HEK293 (cell line): ENCODE data around the gene STYK1.

Experiments used
- AEBP2 ChIP-seq: fragments of 450-650 bp; formaldehyde crosslinking; IDR thresholded peaks from 2 replicates; pipeline ENCODE4 v1.5.1; 2016; ENCODE audit warnings: missing biosample characterization, missing genetic modification characterization, borderline replicate concordance
- ATF2 ChIP-seq: fragments of 450-650 bp; formaldehyde crosslinking; IDR thresholded peaks from 2 replicates; pipeline ENCODE4 v1.5.1; 2016; ENCODE audit warnings: missing biosample characterization, missing genetic modification characterization, low read depth
- BCL11B ChIP-seq: fragments of 450-650 bp; formaldehyde crosslinking; IDR thresholded peaks from 2 replicates; pipeline ENCODE4 v1.5.1; 2016; ENCODE audit warnings: low read depth, missing biosample characterization, missing genetic modification characterization
- BCL6B ChIP-seq: fragments of 450-650 bp; formaldehyde crosslinking; IDR thresholded peaks from 2 replicates; pipeline ENCODE4 v1.5.1; 2017; ENCODE audit warnings: missing biosample characterization, missing genetic modification characterization
- GLI4 ChIP-seq: fragments of 450-650 bp; formaldehyde crosslinking; IDR thresholded peaks from 2 replicates; pipeline ENCODE4 v1.5.1; 2016; ENCODE audit warnings: missing biosample characterization, missing genetic modification characterization
- HOXC10 ChIP-seq: sonication (generic); formaldehyde crosslinking; IDR thresholded peaks from 2 replicates; pipeline ENCODE4 v1.8.1; 2023; ENCODE audit warnings: mild to moderate bottlenecking, missing genetic modification reagents
- KLF1 ChIP-seq: fragments of 450-650 bp; formaldehyde crosslinking; IDR thresholded peaks from 2 replicates; pipeline ENCODE4 v1.5.1; 2016; ENCODE audit warnings: missing biosample characterization, missing genetic modification characterization
- SCRT2 ChIP-seq: fragments of 450-650 bp; formaldehyde crosslinking; IDR thresholded peaks from 2 replicates; pipeline ENCODE4 v1.5.1; 2016; ENCODE audit warnings: missing biosample characterization, missing genetic modification characterization
- SP3 ChIP-seq: fragments of 450-650 bp; formaldehyde crosslinking; IDR thresholded peaks from 2 replicates; pipeline ENCODE4 v1.5.1; 2016; ENCODE audit warnings: missing biosample characterization, missing genetic modification characterization
- ZBTB6 ChIP-seq: fragments of 450-650 bp; formaldehyde crosslinking; IDR thresholded peaks from 2 replicates; pipeline ENCODE4 v1.5.1; 2017; ENCODE audit warnings: missing biosample characterization, missing genetic modification characterization
- ZNF148 ChIP-seq: fragments of 450-650 bp; formaldehyde crosslinking; IDR thresholded peaks from 2 replicates; pipeline ENCODE4 v1.5.0; 2017; ENCODE audit warnings: missing biosample characterization, missing genetic modification characterization, borderline replicate concordance
- ZNF169 ChIP-seq: fragments of 450-650 bp; formaldehyde crosslinking; IDR thresholded peaks from 2 replicates; pipeline ENCODE4 v1.5.1; 2016; ENCODE audit warnings: missing biosample characterization, missing genetic modification characterization
- ZNF175 ChIP-seq: fragments of 450-650 bp; formaldehyde crosslinking; IDR thresholded peaks from 2 replicates; pipeline ENCODE4 v1.5.1; 2016; ENCODE audit warnings: missing biosample characterization, missing genetic modification characterization
- ZNF221 ChIP-seq: fragments of 450-650 bp; formaldehyde crosslinking; IDR thresholded peaks from 2 replicates; pipeline ENCODE4 v1.5.1; 2017; ENCODE audit warnings: missing biosample characterization, missing genetic modification characterization, borderline replicate concordance
- ZNF23 ChIP-seq: fragments of 450-650 bp; formaldehyde crosslinking; IDR thresholded peaks from 2 replicates; pipeline ENCODE4 v1.5.1; 2016; ENCODE audit warnings: missing biosample characterization, missing genetic modification characterization, borderline replicate concordance
- ZNF26 ChIP-seq: fragments of 450-650 bp; formaldehyde crosslinking; IDR thresholded peaks from 2 replicates; pipeline ENCODE4 v1.5.1; 2016; ENCODE audit warnings: missing biosample characterization, missing genetic modification characterization
- ZNF280C ChIP-seq: fragments of 450-650 bp; formaldehyde crosslinking; IDR thresholded peaks from 2 replicates; pipeline ENCODE4 v1.5.1; 2016; ENCODE audit warnings: missing biosample characterization, missing genetic modification characterization
- ZNF354C ChIP-seq: fragments of 450-650 bp; formaldehyde crosslinking; IDR thresholded peaks from 2 replicates; pipeline ENCODE4 v1.5.1; 2016; ENCODE audit warnings: missing biosample characterization, missing genetic modification characterization, low read depth, borderline replicate concordance
- ZNF416 ChIP-seq: fragments of 450-650 bp; formaldehyde crosslinking; IDR thresholded peaks from 2 replicates; pipeline ENCODE4 v1.5.1; 2016; ENCODE audit warnings: missing biosample characterization, missing genetic modification characterization
- ZNF513 ChIP-seq: fragments of 450-650 bp; IDR thresholded peaks from 2 replicates; pipeline ENCODE4 v1.5.1; 2018; ENCODE audit warnings: missing biosample characterization, missing genetic modification characterization
- ZNF521 ChIP-seq: fragments of 450-650 bp; formaldehyde crosslinking; IDR thresholded peaks from 2 replicates; pipeline ENCODE4 v1.5.1; 2017; ENCODE audit warnings: missing biosample characterization, mild to moderate bottlenecking, missing genetic modification characterization
- ZNF610 ChIP-seq: fragments of 450-650 bp; formaldehyde crosslinking; IDR thresholded peaks from 2 replicates; pipeline ENCODE4 v1.5.1; 2016; ENCODE audit warnings: missing biosample characterization, missing genetic modification characterization, borderline replicate concordance
- ZNF621 ChIP-seq: fragments of 450-650 bp; formaldehyde crosslinking; IDR thresholded peaks from 2 replicates; pipeline ENCODE4 v1.5.1; 2017; ENCODE audit warnings: missing biosample characterization, missing genetic modification characterization
- ZNF626 ChIP-seq: fragments of 450-650 bp; sonication (Bioruptor Pico); formaldehyde crosslinking; IDR thresholded peaks from 2 replicates; pipeline ENCODE4 v1.5.1; 2018; ENCODE audit warnings: missing biosample characterization, missing genetic modification characterization, inconsistent platforms
- ZNF785 ChIP-seq: fragments of 450-650 bp; formaldehyde crosslinking; IDR thresholded peaks from 2 replicates; pipeline ENCODE4 v1.5.1; 2016; ENCODE audit warnings: missing biosample characterization, missing genetic modification characterization
- ZNF791 ChIP-seq: fragments of 450-650 bp; formaldehyde crosslinking; IDR thresholded peaks from 2 replicates; pipeline ENCODE4 v1.5.1; 2016; ENCODE audit warnings: missing biosample characterization, missing genetic modification characterization

STYK1 gene

GRCh38 chr12:10716704-10717315 is 43.0 kb upstream of the STYK1 start (continued):
- no peak for TF ChIP-seq ZNF148 (tag by site-specific recombination)
- TF ChIP-seq BCL6B (tag by site-specific recombination), result no peak
- TF ChIP-seq ZNF416 (tag by site-specific recombination), result no peak
- TF ChIP-seq ZNF610 (tag by site-specific recombination), result no peak
- no peak for TF ChIP-seq ZNF621 (tag by site-specific recombination)
- no peak for TF ChIP-seq ZNF175
- peak; percentile 42; the same call in 1 of the 2 replicates for TF ChIP-seq SCRT2
- no peak for TF ChIP-seq ZNF785 (tag by site-specific recombination)
- no peak for TF ChIP-seq HOXC10
- no peak for TF ChIP-seq ZNF169 (tag by site-specific recombination)
- 0 out of 2 replicates have a peak, but pooled peaks have one; percentile 16 for TF ChIP-seq KLF1
- TF ChIP-seq ATF2 (tag by site-specific recombination), result peak; percentile 27; the same call in 1 of the 2 replicates
- TF ChIP-seq ZNF26 (tag by site-specific recombination), result no peak
- no peak for TF ChIP-seq ZNF23 (tag by site-specific recombination)
- TF ChIP-seq SP3, result no peak
- no peak for TF ChIP-seq ZNF513 (tag by site-specific recombination)
- no peak for TF ChIP-seq GLI4 (tag by site-specific recombination)
- TF ChIP-seq ZNF626 (tag by site-specific recombination), result no peak
- no peak for TF ChIP-seq ZNF521 (tag by site-specific recombination)
- TF ChIP-seq ZNF354C, result no peak
- TF ChIP-seq BCL11B (tag by site-specific recombination), result no peak
- TF ChIP-seq ZNF280C (tag by site-specific recombination), result no peak
- TF ChIP-seq ZBTB6 (tag by site-specific recombination), result no peak
- TF ChIP-seq ZNF791 (tag by site-specific recombination), result no peak
- no peak for TF ChIP-seq ZNF221 (tag by site-specific recombination)
- TF ChIP-seq AEBP2 (tag by site-specific recombination), result no peak
